Fibroblast of skin of right quadriceps (primary cell): Measurements from ENCODE around the gene TRIO.

Experiments used
- DNase-seq: peaks from one replicate; pipeline ENCODE4 v3.0.0-alpha.2; 2013

The TRIO gene

DNA sequence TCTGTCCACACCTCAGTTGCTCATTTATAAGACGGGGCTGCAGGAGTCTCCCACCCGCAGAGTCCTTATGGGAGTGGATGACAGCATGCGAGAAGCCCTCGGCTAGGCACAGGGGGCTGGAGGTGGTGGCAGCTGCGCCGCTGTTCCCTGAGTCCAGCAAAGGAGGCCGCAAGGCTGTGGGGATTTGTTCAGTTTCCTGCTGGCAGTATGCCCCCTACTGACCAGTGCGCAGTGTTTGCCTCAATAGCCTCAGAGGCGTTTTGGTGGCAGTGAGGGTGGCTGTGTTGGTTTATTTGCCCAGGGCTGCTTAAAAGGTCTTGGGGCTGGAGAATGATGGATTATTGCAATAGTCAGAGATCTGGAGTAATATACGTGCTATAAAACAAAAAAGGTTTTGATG lies 262.1 kb downstream of the TRIO start:
- no peak for DNase-seq

- DNase-seq: no peak
These were observed 262.8 kb downstream of the TRIO start for GRCh38 chr5:14405706-14406553.

DNA sequence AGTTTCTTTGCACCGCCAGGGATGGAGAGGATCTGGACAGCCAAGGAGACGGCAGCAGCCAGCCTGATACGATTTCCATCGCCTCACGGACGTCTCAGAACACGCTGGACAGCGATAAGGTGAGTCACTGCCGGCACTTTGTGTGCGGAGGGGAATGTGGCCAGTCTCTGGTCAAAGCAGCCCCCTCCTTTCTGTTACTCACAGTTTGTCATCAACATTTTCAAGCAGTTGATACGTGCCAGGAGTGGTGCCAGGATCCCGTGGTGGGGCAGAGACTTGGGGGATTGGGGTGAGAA lies 263.4 kb downstream of the TRIO start:
- peak; percentile 83 for DNase-seq

DNA sequence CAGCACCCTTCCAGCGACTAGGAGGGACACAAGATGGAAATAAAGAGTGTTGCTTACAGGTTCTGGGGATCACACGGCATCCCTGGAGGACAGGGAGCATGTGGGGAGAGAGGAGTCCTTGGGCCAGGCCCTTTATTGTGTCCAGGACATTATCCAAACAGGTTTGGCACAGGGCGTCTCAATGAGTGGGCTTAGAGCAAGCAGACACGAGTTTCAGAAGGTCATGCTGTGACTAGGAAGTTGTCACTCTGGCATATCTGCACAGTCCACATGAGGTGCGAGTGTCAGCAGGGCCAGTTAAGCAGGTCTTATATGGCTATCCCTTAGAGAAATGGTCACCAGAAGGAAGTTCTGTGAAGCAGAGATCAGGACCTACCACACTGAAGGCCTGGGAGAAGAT lies 263.9 kb downstream of the TRIO start:
- DNase-seq: no peak

- no peak for DNase-seq
These were observed 264.6 kb downstream of the TRIO start for GRCh38 chr5:14407746-14408175.

- peak; percentile 45 for DNase-seq
These were observed 265.9 kb downstream of the TRIO start for GRCh38 chr5:14408969-14409586.

- DNase-seq: no peak
These were observed 266.9 kb downstream of the TRIO start for GRCh38 chr5:14410068-14410393.

GRCh38 chr5:14410394-14411201 lies 267.5 kb downstream of the TRIO start:
- DNase-seq: peak; percentile 58

DNA sequence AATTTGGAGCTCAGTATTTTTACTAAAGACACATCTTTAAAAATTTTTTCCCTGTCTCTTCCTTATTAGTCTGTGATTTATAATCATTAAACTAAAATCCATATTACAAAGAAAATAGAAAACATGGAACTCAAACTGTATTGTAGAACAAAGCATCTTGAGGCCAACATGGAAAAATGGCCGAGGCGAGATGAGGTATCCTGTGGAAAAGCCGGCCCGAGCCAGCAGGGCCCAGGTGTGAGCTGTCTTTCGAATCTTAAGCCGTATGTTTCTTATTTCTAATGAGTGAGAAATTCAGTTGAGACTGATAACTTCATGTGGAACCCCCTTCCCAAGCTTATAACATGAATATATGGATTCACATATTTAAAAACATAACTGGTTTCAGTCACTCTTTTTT lies 268.1 kb downstream of the TRIO start:
- no peak for DNase-seq

GRCh38 chr5:14413331-14413750 lies 270.2 kb downstream of the TRIO start:
- DNase-seq: peak; percentile 29

DNA sequence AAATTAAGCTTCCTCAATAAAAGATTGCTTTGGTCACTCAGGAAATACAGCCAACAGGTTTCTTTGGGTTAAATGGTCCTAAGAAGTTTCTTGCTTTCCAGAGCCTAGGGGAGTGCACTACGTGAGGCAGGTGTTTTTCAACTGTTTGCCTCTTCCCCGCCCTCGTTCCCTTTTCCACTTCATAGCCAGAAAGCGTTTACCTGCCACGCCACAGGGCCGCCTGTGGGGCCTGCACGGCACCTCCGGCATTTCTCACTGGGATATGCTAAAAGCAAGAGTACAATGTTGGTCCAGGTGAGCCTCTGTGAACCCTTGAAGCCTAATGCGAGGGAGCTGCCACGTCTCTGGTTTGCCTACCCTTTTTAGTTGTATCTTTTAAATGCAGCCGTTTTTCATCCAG lies 270.9 kb downstream of the TRIO start:
- no peak for DNase-seq

DNA sequence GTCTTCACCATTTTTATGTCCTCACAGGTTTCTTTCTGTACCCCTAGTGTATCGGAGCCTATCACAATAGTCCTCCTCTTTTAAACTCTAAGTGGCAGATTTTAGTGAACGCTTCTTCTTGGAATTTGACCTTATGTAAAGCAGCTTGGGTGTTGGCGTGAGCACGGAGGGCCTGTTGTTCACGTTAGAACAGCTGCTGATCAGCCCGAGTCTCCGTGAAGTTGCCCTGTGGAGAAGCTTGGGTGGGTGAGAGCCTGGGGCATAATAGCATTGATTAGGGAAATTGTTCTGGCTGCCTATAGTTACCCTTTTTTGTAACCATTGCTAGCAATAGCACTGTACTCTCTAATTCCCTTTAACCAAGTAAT lies 271.5 kb downstream of the TRIO start:
- DNase-seq: no peak

DNA sequence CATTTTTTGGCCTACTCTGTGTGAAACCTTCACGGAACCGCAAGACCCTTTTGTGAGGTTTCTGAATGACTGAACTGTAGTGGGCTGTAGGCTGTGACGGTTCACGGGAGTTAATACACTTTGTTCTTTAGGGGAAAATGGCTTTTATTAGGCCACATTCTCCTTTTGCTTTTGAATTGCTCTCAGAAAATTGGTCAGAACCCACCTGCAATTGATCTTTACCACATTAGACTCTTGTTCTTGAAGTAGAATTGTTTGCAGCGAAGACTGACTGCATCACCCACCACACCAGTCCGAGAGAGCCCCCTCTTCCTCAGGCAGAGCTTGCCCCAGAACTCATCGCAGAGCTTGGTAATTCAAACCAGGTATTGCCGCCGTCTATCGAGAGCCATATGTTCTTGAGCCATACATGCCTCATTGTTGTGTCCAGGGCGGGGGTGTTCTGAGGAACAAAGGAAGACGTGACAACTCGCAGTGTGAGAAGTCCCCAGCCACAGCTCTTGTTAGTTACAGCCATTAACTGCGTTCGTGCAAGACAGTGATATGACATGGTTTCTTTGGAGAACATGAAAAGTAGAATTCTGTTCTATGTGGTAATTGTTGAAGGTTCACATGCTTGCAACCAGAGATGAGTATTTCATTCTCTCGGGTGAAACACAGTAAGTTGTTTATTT lies 272.0 kb downstream of the TRIO start:
- DNase-seq: peak; percentile 29

GRCh38 chr5:14415698-14416074 lies 272.5 kb downstream of the TRIO start:
- no peak for DNase-seq

DNA sequence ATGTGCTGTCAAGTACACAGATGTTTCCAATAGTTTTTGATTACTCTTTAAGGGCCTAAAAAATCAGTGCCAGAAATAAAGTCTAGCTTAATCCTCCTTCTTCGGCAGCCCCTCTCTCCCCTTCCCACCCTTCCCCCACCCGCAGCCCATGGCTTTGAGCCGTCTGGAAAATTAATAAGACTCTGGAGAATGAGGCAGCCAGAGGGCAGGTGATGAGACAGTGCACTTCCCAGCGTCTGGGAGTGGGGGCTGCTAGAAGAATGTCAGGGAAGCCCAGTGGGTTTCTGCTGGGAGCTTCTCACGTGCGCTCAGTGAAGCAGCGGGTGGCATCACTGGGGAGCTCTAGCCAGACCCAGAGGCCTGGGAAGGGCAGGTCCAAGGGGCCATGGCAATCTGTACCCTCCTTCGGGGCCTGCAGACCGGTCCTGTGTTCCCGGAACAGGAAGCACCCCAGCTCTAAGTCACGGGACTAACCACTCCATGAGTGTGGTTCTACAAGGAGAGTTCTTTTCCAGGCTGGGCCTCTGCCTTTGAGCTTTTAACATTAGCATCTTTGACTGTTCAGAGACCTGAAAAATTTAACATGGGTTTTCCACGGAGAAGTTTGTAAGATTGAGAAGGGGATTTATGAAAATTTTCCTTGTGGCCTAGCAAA lies 273.6 kb downstream of the TRIO start:
- DNase-seq: peak; percentile 78

DNA sequence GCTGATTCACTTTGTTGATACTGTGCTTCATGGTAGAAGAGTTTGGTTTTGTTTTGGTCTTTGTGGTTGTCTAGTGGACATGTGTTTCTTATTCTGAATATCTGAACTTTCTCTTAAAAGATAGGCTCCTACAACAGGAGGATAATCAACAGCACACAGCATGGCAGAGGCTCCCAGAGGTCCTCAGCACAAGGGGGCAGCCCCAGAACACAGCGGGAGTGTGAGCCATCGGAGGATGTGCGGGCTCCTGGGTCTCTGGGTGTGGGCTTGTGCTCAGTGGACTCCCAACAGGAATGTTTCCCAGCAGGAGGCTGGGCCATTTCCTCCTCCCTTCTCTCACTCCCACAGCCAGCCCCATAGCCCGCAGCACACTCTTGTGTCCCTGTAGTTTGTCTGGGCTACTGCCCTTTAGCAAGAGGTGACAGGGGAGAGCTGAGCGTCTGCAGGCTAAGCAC lies 274.2 kb downstream of the TRIO start:
- peak; percentile 85 for DNase-seq

DNA sequence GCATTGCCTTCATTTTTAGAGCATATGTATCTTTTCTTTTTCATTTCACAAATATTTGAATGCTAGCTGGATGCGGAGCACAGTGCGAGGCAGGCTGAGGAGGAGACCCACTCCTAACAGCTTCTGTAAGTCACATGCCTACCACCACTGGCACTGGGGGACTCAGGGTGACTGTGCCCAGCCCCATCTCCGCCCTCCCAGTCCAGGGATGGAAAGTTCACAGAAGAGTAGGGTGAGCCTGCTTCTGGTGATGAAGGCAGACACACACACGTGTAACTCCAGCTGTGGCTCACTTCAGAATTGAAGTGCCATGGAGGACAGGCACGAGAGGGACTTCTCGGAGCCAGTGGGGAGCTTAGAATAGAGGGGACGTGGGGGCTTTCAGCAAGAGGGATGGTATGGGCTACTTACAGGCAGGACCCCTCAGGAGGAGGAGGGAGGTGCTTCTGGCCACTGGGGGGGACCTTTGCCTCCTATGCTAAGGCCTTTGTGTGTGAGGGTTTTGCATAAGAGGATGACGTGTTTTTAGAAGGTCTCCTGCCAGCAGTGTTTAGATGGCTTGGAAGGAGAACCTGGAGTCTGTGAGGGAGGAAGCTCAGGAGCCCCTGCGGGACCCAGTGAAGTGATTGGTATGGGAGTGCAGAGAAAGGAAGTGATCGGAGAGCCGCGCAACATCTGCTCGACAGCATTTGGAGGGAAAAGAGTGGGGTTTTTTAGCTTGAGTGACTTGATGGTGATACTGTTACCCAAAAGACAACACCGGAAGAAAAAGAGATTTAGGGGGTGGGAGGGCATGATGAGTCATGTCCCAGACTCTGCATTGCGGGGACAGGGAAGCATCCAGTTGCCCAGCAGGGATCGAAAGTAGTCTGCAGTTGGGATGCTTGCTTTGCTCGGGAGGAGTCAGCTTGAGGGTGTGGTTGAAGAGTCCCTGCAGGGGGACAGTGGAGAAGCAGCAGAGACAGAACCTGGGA lies 274.9 kb downstream of the TRIO start:
- peak; percentile 76 for DNase-seq

- no peak for DNase-seq
These were observed 276.5 kb downstream of the TRIO start for GRCh38 chr5:14419686-14420085.

DNA sequence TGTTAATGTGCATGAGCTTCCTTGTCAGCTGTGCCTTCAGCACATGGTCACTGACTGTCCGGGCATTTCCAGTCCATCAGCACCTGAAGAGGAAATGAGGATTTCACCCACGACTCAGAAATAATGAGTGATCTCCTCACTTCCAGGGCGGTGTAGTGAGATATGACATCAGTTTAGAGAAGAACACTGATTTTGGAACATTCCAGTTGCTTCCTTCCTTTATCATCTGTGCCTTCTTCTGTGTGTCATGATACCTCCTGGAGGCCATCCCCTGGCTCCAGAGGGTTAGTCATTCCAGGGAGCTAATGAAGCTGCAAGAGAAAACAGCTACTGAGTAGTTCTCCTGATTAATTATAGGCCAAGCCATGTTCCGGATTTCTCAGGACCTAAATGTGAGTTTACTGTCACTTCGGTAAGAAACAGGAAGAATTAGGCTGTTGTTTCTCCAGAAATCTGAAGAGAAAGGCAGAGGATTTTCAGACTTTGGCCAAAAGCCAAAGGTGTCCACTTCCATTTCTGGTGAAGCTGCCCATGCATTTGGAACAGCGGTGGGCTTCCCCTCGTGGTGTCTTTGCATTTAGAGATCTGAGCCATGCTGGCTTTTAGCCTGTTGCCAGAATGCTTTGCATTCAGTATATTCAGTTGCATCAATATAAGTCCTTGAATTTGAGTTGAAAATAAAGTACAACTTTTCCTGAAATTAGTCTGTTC lies 277.1 kb downstream of the TRIO start:
- DNase-seq: peak; percentile 50

DNA sequence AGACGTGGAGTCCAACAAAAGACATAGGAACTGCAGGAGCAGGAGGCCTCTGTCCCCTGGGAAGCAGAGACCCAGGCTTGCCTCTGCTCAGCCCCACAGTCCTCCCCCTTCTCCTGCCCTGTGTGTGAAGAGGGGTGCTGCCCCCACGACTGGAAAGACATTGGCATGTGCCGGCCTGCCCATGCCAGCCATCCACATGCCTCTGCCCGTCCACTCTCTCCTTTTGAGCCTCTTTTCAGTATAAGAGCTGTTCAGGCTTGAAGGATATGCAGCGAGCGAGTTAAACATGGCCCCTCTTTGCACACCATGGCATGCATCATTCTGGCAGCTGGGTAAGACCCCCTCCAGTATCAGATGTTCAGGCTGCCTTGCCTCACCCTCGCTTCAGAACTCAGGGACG lies 278.7 kb downstream of the TRIO start:
- DNase-seq: no peak
